Activated T-cell treated with anti-CD3 and anti-CD28 coated beads for 1 hour (primary cell): ENCODE results near the gene ANXA4.

Source experiments
- DNase-seq: peaks from one replicate; pipeline ENCODE4 v3.0.0-alpha.2; 2020; ENCODE audit warnings: low read depth

ANXA4 gene

GRCh38 chr2:69741575-69742321, at the start of gene ANXA4:
Gene ANXA4, plus strand, starts transcription at chr2:69742134. Its CDS starts 39,432 bp downstream, at chr2:69781566.
- peak; percentile 36 for DNase-seq

GRCh38 chr2:69692424-69692823, 49.5 kb upstream of the ANXA4 start:
- DNase-seq, result no peak

- DNase-seq, result no peak
Measured at GRCh38 chr2:69693059-69693774, 48.7 kb upstream of the ANXA4 start.

- no peak for DNase-seq
Measured at GRCh38 chr2:69693775-69694450, 48.0 kb upstream of the ANXA4 start.

GRCh38 chr2:69694894-69695849, 46.8 kb upstream of the ANXA4 start:
- DNase-seq, result no peak

- DNase-seq, result no peak
Measured at GRCh38 chr2:69695850-69696216, 46.1 kb upstream of the ANXA4 start.

- DNase-seq, result no peak
Measured at GRCh38 chr2:69700381-69700780, 41.6 kb upstream of the ANXA4 start.

GRCh38 chr2:69701100-69701945, 40.6 kb upstream of the ANXA4 start:
- no peak for DNase-seq

- DNase-seq, result no peak
Measured at GRCh38 chr2:69703189-69703588, 38.7 kb upstream of the ANXA4 start.

GRCh38 chr2:69704446-69704845, 37.5 kb upstream of the ANXA4 start:
- no peak for DNase-seq

- no peak for DNase-seq
Measured at GRCh38 chr2:69709290-69709689, 32.6 kb upstream of the ANXA4 start.

GRCh38 chr2:69711971-69712370, 30.0 kb upstream of the ANXA4 start:
- DNase-seq, result no peak

- DNase-seq, result no peak
Measured at GRCh38 chr2:69714024-69714423, 27.9 kb upstream of the ANXA4 start.

GRCh38 chr2:69714539-69715220, 27.3 kb upstream of the ANXA4 start:
- DNase-seq, result peak; percentile 92

- DNase-seq, result no peak
Measured at GRCh38 chr2:69715964-69716363, 26.0 kb upstream of the ANXA4 start.

GRCh38 chr2:69716555-69717120, 25.3 kb upstream of the ANXA4 start:
- no peak for DNase-seq

GRCh38 chr2:69717186-69717585, 24.7 kb upstream of the ANXA4 start:
- DNase-seq, result no peak

- DNase-seq, result no peak
Measured at GRCh38 chr2:69717861-69718273, 24.1 kb upstream of the ANXA4 start.

GRCh38 chr2:69718338-69718965, 23.5 kb upstream of the ANXA4 start:
- DNase-seq, result no peak

GRCh38 chr2:69720404-69720803, 21.5 kb upstream of the ANXA4 start:
- no peak for DNase-seq
